Stimulated activated naive B cell treated with anti-CD40 and anti-IgM and Interleukin-4, amounts not matched to agents 10 μg/mL and 1 μg/mL and 100 μg/mL, for 72 hours (primary cell): ENCODE results near the gene AGPAT1.
"Not testable (repeated sequence)": the region's sequence is repeated elsewhere in the genome, so short reads cannot be mapped to it uniquely, and the experiment has no call there.

ENCODE experiments used
- ATAC-seq, 2 donors: fragments of 150-1000 bp; cut with Tn5 transposase; replicated peaks; 2 replicates each; pipeline ENCODE4 v1.10.0; 2021; ENCODE audit warnings: moderate library complexity in 1 of 2
- DNase-seq: peaks from one replicate; pipeline ENCODE4 v3.0.0; 2021
- H3K27ac Mint-ChIP-seq: one replicate; pipeline ENCODE4 v1.8.0; 2022; ENCODE audit warnings: mild to moderate bottlenecking, mixed read lengths
- H3K27me3 Mint-ChIP-seq, 2 donors: one replicate each; pipeline ENCODE4 v1.8.0; 2022; ENCODE audit warnings: mixed read lengths in 2 of 2
- H3K36me3 Mint-ChIP-seq, 2 donors: one replicate each; pipeline ENCODE4 v1.8.0; 2022; ENCODE audit warnings: mixed read lengths in 2 of 2, mild to moderate bottlenecking in 1 of 2
- H3K4me1 Mint-ChIP-seq, 2 donors: one replicate each; pipeline ENCODE4 v1.8.0; 2022; ENCODE audit warnings: mixed read lengths in 2 of 2, mild to moderate bottlenecking in 1 of 2
- H3K4me3 Mint-ChIP-seq, 2 donors: one replicate each; pipeline ENCODE4 v1.8.0; 2022; ENCODE audit warnings: mild to moderate bottlenecking in 2 of 2, mixed read lengths in 2 of 2, moderate library complexity in 1 of 2
- H3K9me3 Mint-ChIP-seq, 2 donors: one replicate each; pipeline ENCODE4 v1.8.0; 2022; ENCODE audit warnings: mixed read lengths in 2 of 2, mild to moderate bottlenecking in 1 of 2

Gene AGPAT1

DNA sequence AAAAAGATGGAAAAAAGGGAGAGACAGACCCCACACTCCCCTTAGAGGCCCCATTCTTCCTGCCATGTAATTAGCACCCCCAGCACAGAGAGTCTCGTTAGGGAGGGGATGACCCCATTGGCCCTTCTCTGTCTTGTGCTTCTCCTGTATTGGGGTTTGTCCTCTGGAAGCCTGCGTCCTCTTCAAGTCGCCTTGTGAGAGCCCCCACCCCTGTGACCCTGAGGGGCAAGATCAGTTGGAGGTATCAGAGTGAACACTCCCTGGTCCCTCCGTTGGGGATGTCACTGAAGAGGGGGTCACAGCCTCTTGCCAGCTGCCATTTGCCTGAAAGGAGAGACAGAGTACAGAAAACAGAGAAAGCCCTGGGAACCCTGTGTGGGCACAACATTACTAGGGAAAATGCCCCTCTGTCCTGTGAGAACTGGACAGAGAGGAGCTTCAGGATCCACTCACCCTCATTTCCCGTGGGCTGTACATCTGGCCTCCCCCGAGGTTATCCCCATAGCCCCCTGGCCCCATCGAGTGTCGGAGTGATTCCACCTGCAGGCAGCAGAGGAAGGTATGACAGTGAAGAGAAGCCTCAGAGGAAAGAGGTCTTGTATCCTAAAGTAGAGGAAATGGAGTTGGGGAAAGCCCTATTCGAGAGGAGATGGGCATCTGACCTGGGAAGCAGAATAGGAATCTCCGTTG is 10.4 kb upstream of the AGPAT1 start:
- H3K9me3 Mint-ChIP-seq, H3K27me3 Mint-ChIP-seq, ATAC-seq, DNase-seq: not testable (repeated sequence)
- H3K27ac Mint-ChIP-seq: peak overlapping the region; percentile 82
- H3K4me3 Mint-ChIP-seq: peak overlapping the region; percentile 5 to 23
- peaks cover 41 to 69% of the 10 kb centered on the region in 2 donors for H3K4me1 Mint-ChIP-seq
- H3K36me3 Mint-ChIP-seq: peaks cover 50 to 61% of the 10 kb centered on the region in 2 donors

DNA sequence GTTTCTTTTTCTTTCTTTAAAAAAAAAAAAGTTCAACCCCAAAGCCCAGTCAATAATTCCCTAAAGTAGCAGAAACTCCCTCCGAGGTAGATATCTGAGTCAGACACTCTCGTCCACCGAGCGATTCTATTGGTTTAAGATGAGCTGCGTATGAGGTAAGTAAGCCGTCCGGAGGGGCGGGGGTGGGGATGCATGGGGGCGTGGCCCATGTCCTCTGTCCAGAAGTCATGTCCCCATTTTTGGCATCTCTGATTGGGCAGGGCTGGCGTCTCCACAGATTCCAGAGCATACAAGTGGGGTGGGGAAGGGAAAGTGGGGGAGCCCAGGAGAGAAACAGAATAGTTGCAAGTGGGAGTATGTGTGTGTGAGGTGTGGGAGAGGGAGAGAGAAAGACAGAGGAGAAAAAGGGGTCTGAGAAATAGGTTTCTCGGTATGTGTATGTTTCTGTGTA is 9.8 kb upstream of the AGPAT1 start:
- Mint-ChIP-seq H3K36me3 (peaks cover 52 to 63% of the 10 kb centered on the region in 2 donors), H3K4me1 (peaks cover 42 to 68% of the 10 kb centered on the region in 2 donors), H3K4me3 (peak overlapping the region in 1 of 2 donors; percentile 23), H3K27ac (peak overlapping the region; percentile 44)
- H3K9me3 Mint-ChIP-seq, H3K27me3 Mint-ChIP-seq, DNase-seq, ATAC-seq: not testable (repeated sequence)

DNA sequence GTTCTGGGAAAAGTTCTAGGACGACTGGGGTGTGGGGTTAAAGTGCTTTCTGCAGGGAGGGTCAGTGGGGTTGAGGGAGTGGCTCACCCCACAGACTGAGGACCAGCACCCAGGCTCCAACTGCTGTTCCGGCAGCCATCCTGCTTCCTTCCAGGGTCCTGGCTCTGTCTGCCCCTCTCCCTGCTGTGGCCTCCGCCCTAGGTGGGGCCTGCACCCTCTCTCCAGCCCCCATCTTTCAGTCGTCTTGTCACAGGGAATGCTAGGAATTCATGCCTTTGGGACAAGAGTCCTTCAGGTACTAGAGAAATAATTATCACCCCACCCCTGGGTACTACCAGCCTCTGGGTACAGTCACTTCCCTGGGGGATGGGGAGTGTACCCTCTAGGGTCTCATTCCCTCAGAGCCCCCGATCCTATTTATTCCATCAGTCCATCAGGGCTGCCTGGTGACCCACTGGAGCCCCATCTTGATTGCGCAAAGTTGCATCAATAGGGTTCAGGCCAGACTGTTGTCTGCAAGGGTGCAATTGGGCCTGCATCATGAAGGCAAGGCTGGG is 8.3 kb upstream of the AGPAT1 start, which contains the start of gene AGER:
Gene AGER (minus strand): TSS at position 170 of the 557 bp plus-strand sequence. CDS start 31 bp downstream, at position 139.
- ATAC-seq (no peak), DNase-seq (no peak)
- peak within 1 kb of the TSS; percentile 20 for H3K27ac Mint-ChIP-seq
- H3K4me1 Mint-ChIP-seq: peaks cover 53 to 75% of the 10 kb centered on the region in 2 donors
- H3K27me3 Mint-ChIP-seq: no peaks in the 10 kb centered on the region
- H3K4me3 Mint-ChIP-seq: no peak within 1 kb of the TSS
- no peaks in the 10 kb centered on the region for H3K9me3 Mint-ChIP-seq
- H3K36me3 Mint-ChIP-seq: peaks cover 61 to 67% of the 10 kb centered on the region in 2 donors

DNA sequence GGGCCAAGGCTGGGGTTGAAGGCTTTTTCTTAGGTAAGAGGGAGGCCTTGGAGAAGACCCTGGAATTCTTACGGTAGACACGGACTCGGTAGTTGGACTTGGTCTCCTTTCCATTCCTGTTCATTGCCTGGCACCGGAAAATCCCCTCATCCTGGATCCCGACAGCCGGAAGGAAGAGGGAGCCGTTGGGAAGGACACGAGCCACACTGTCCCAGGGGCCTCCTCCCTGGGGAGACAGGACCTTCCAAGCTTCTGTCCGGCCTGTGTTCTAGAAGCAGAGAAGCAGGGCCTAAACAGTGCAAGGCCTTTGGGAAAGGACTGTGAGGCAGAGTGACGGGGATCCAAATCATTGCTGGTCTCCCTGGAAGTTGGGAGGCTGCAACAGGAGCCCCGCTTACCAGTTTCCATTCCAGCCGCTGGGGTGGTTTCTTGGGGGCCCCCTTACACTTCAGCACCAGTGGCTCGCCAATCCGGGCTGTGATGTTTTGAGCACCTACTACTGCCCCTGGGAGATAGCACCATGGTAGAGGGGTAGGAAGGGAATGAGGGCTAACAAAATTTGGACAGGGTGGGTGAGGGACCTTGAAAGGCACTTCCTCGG is 7.7 kb upstream of the AGPAT1 start:
- Mint-ChIP-seq H3K27me3 (no peaks in the 10 kb centered on the region), H3K27ac (peak overlapping the region; percentile 20), H3K4me3 (no peak overlapping the region), H3K4me1 (peaks cover 53 to 75% of the 10 kb centered on the region in 2 donors), H3K9me3 (no peaks in the 10 kb centered on the region), H3K36me3 (peaks cover 61 to 67% of the 10 kb centered on the region in 2 donors)
- DNase-seq (no peak), ATAC-seq (no peak)

DNA sequence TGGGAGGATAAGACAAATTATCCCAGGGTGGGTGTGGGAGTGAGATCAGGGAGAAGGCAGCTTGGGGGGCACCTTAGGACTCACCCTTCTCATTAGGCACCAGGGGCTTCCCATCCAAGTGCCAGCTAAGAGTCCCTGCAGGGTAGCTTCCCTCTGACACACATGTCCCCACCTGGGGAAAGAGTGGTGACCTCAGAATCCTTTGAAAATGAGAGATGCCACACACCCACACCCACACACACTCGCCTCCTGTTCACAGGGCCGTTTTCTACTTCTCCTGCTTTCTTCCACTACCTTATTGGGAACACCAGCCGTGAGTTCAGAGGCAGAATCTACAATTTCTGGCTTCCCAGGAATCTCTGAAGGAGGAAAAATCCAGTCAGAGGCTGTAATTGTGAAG is 7.1 kb upstream of the AGPAT1 start:
- Mint-ChIP-seq H3K27ac (peak overlapping the region; percentile 20), H3K36me3 (peaks cover 61 to 65% of the 10 kb centered on the region in 2 donors), H3K4me1 (peaks cover 51 to 74% of the 10 kb centered on the region in 2 donors), H3K9me3 (no peaks in the 10 kb centered on the region), H3K4me3 (no peak overlapping the region), H3K27me3 (no peaks in the 10 kb centered on the region)
- ATAC-seq: no peak
- no peak for DNase-seq

DNA sequence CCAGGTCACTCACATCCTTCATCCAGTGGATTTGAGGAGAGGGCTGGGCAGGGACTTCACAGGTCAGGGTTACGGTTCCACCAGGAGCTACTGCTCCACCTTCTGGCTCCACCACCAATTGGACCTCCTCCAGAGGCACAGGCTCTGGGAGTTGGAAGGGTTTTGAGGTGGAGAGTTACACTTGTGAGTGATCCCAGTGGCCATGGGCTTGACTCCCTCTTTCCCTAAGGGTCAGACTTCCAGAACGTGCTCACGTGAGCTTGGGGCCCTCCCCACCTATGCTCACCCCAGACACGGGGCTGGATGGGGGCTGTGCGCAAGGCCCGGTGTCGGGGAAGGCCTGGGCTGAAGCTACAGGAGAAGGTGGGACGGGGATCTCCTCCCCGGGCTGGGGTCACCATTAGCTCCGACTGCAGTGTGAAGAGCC is 6.7 kb upstream of the AGPAT1 start:
- H3K9me3 Mint-ChIP-seq: no peaks in the 10 kb centered on the region
- H3K27me3 Mint-ChIP-seq: no peaks in the 10 kb centered on the region
- H3K4me1 Mint-ChIP-seq: peaks cover 49 to 71% of the 10 kb centered on the region in 2 donors
- DNase-seq (no peak), ATAC-seq (no peak)
- H3K36me3 Mint-ChIP-seq: peaks cover 60 to 62% of the 10 kb centered on the region in 2 donors
- peak overlapping the region; percentile 86 for H3K27ac Mint-ChIP-seq
- no peak overlapping the region for H3K4me3 Mint-ChIP-seq

DNA sequence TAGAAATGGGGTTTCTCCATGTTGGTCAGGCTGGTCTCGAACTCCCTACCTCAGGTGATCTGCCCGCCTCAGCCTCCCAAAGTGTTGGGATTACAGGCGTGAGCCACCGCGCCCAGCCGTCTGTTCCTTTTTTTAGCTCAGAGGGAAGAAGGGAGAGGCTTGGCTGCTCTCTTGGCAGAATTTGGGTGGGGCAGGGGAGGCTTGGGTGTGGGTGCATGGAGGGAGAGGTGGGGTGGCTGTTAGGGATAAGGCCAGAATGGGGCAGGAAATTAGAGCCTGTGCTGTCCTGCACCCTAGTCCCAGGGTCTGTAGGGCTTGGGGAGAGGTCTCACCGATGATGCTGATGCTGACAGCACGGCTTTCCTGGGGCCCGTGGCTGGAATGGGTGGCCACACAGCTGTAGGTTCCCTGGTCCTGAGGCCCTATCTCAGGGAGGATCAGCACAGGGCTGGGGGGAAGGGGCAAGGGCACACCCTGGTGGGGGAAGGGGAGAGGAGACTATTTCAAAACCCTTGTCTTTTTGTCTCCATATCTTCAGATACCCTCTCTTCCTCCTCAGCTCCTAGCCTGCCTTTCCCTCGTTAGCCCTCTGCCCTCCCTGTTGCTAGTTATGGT is 6.1 kb upstream of the AGPAT1 start:
- H3K27me3 Mint-ChIP-seq: no peaks in the 10 kb centered on the region
- H3K4me1 Mint-ChIP-seq: peaks cover 46 to 71% of the 10 kb centered on the region in 2 donors
- ATAC-seq: no peak
- H3K4me3 Mint-ChIP-seq: no peak overlapping the region
- H3K27ac Mint-ChIP-seq: peak overlapping the region; percentile 86
- no peaks in the 10 kb centered on the region for H3K9me3 Mint-ChIP-seq
- DNase-seq: no peak
- H3K36me3 Mint-ChIP-seq: peaks cover 54 to 57% of the 10 kb centered on the region in 2 donors

DNA sequence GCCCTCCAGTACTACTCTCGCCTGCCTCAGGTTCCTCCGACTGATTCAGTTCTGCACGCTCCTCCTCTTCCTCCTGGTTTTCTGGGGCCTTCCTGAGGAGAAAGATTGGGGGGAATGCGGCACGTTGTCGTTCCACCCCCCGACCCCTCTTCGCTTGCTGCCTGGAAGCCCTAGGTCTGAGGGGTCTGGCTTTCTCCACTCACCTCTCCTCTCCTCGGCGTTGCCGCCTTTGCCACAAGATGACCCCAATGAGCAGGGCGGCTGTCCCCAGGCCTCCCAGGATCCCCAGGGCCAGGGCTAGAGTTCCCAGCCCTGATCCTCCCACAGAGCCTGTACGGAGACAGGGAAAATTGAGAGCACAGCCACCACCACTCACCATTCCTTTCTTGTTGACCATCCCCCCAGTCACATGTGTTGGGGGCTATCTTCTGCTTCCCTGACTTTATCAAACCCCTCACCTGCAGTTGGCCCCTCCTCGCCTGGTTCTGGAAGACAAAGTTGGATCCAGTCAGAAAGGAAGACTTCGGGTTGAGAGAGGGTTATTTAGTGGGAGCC is 5.3 kb upstream of the AGPAT1 start:
- Mint-ChIP-seq H3K27me3 (no peaks in the 10 kb centered on the region), H3K27ac (no peak overlapping the region), H3K36me3 (peaks cover 48 to 49% of the 10 kb centered on the region in 2 donors), H3K4me1 (peaks cover 46 to 71% of the 10 kb centered on the region in 2 donors), H3K9me3 (peaks cover 0 to 2% of the 10 kb centered on the region in 2 donors), H3K4me3 (no peak overlapping the region)
- no peak for ATAC-seq
- no peak for DNase-seq

DNA sequence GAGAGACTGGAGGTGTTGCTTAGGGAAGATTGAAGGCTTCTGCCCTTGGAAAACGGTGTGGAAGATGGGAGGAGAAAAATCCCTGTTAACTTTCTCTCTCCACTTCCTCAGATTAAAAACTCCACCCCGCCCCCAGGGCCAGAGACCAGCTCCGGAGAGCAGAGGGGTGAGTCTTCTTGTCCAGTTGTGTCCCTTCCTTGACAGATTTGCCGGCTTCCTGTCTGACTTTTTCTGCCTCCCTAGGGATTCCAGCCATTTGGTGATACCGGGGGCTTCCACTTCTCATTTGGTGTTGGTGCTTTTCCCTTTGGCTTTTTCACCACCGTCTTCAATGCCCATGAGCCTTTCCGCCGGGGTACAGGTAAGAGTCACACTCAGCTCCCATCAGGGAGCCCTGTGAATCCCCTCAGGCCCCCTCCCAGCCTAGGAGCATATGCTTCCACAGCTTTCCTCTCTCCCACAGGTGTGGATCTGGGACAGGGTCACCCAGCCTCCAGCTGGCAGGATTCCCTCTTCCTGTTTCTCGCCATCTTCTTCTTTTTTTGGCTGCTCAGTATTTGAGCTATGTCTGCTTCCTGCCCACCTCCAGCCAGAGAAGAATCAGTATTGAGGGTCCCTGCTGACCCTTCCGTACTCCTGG is 4.0 kb upstream of the AGPAT1 start:
- peaks cover 43 to 66% of the 10 kb centered on the region in 2 donors for H3K4me1 Mint-ChIP-seq
- H3K27me3 Mint-ChIP-seq: no peaks in the 10 kb centered on the region
- peak overlapping the region; percentile 83 to 91 for H3K4me3 Mint-ChIP-seq
- no peak for DNase-seq
- H3K36me3 Mint-ChIP-seq: peaks cover 40% of the 10 kb centered on the region in 2 donors
- ATAC-seq: no peak
- peaks cover 0 to 2% of the 10 kb centered on the region in 2 donors for H3K9me3 Mint-ChIP-seq
- H3K27ac Mint-ChIP-seq: peak overlapping the region; percentile 98

DNA sequence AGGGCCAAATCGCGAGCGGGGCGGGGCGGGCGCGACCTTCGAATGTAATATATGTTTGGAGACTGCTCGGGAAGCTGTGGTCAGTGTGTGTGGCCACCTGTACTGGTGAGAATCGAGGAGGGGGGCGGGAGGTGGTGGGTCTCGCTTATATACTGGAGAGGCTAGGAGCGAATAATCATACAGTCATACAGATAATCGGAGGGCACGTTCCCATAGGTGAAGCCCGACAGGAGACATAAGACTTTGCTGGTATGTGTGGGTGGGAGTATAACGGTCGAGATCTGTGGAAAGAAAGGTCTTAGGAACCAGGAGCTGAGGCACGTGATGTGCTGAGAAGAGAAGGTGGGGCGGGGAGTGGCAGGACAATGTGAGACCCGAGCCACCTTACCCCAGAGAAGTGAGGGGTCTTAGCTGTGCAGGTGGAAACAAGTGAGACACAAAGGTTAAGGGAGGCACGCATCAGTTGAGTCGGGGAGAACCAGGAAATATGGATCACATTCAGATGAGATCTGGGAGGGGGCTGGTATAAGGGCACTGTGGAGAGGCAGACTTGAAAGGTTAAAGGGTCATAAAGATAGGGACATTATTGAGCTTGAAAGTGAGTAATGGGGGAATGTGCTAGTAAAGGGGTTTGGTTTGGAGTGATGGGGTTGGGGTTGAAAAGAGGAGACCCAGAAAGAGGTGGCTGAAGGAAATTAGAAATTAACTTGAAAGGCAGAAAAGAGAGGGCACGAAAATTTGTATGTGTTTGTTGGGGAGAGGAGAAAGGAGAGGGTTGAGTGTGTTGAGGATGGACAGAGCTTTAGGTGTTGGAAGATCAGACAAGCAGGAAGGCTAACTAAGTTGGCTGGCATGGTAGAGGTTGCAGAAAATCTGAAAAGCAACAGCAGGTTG is 2.9 kb upstream of the AGPAT1 start:
- Mint-ChIP-seq H3K27me3 (no peaks in the 10 kb centered on the region), H3K4me3 (peak overlapping the region; percentile 83 to 91), H3K9me3 (peaks cover 0 to 2% of the 10 kb centered on the region in 2 donors), H3K4me1 (peaks cover 47 to 68% of the 10 kb centered on the region in 2 donors), H3K36me3 (peaks cover 39 to 41% of the 10 kb centered on the region in 2 donors), H3K27ac (peak overlapping the region; percentile 98)
- DNase-seq (no peak), ATAC-seq (peak; percentile 0)

DNA sequence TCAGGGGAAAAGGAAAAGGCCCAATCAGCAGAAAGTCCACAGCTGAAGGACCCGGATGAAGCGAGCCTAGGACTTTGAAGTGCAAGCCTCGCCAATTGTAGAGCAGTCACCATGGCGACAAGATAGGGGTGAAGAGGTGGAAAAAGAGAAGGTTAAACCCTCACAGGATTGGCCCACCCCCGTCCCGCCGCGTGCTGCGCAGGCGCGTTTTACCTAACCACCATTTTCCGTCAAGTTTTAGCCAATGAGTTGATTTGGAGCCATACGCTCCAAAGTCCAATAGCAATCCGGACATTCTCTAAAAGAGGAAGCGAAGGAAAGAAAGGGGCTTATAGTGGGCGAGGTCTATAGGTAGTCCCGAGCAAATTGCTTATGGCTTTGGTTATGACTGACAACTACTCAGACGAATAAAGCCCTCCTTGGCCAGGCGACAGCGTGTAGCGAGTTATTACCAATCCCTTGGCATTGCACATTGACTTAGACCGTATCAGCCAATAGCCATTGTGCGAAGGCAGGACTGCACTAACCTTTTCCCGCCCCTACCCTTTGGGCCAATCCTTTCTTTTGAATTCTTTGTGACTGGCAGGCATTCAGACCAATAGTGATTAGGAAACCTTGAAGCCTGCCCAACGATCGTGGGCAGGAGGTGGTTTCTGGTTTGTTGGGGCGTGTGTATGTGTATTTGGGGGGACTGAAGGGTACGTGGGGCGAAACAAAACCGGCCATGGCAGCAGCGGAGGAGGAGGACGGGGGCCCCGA is 2.1 kb upstream of the AGPAT1 start, which contains the start of gene RNF5:
Gene RNF5 (plus strand): TSS at position 618 of the 759 bp plus-strand sequence. CDS start 107 bp downstream, at position 725.
- H3K4me1 Mint-ChIP-seq: peaks cover 53 to 70% of the 10 kb centered on the region in 2 donors
- H3K36me3 Mint-ChIP-seq: peaks cover 35 to 40% of the 10 kb centered on the region in 2 donors

DNA sequence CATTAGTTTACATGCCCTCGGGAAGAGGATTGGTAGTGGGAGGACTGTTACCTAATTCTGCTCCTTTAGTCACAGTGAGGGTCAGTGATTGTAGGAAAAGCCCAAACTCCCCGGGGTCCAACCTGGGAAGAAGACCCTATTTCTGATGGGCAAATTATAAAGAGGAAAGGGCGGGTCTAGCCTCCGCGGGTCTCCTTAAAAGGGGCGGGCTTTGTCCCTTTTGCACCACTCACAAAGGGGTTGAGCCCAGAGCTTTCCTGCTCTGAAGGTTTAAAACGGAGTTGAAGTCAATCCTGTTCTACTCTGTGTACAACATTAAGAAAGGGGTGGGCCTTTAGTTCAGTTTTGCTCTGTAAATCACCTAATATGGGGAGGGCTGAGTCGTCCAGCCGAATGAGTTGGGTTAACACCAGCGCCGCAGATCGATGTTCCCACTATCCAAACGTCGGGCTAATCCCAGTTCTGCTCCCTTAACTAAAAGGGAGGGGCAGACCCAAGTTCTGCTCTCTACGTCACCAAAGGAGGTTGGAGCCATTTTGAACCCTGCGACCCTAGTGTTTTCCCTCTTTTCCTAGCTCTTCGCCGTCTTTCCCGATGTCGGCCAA is 1.4 kb upstream of the AGPAT1 start:
- Mint-ChIP-seq H3K4me3 (peak overlapping the region; percentile 83 to 91), H3K27ac (peak overlapping the region; percentile 98), H3K4me1 (peaks cover 54 to 67% of the 10 kb centered on the region in 2 donors), H3K9me3 (peaks cover 0 to 2% of the 10 kb centered on the region in 2 donors), H3K27me3 (no peaks in the 10 kb centered on the region), H3K36me3 (peaks cover 29 to 34% of the 10 kb centered on the region in 2 donors)
- peak in 1 of 2 donors; percentile 5 for ATAC-seq
- no peak for DNase-seq

More for the DNA sequence above, 2.1 kb upstream of the AGPAT1 start, which contains the start of gene RNF5:
- Mint-ChIP-seq H3K27me3 (no peaks in the 10 kb centered on the region), H3K9me3 (peaks cover 0 to 2% of the 10 kb centered on the region in 2 donors), H3K27ac (peak within 1 kb of the TSS; percentile 98), H3K4me3 (peak within 1 kb of the TSS; percentile 83 to 91)
- peak; percentile 97 for DNase-seq
- peak; percentile 86 to 88 for ATAC-seq
